HG03103 (cell line): Measurements from ENCODE around the gene ADGRA1.

Experiments
- ATAC-seq: cut with Tn5 transposase; IDR thresholded peaks from one replicate; pipeline ENCODE4 v1.9.1; 2021; ENCODE audit warnings: low read depth; ENCODE audit not compliant: unreplicated experiment

ADGRA1 gene

GRCh38 chr10:133094286-133094685, 6.6 kb downstream of the ADGRA1 start:
- no peak for ATAC-seq

GRCh38 chr10:133094866-133095265, 7.1 kb downstream of the ADGRA1 start:
- no peak for ATAC-seq

- no peak for ATAC-seq
Observed at GRCh38 chr10:133095586-133095985, 7.9 kb downstream of the ADGRA1 start.

GRCh38 chr10:133096616-133097269, 9.0 kb downstream of the ADGRA1 start:
- no peak for ATAC-seq

- ATAC-seq = no peak
Observed at GRCh38 chr10:133097418-133097817, 9.7 kb downstream of the ADGRA1 start.

GRCh38 chr10:133097961-133098360, 10.2 kb downstream of the ADGRA1 start:
- ATAC-seq = no peak

GRCh38 chr10:133098426-133099124, 10.9 kb downstream of the ADGRA1 start:
- ATAC-seq = no peak

- no peak for ATAC-seq
Observed at GRCh38 chr10:133099571-133099970, 11.8 kb downstream of the ADGRA1 start.

- no peak for ATAC-seq
Observed at GRCh38 chr10:133100186-133100585, 12.5 kb downstream of the ADGRA1 start.

- no peak for ATAC-seq
Observed at GRCh38 chr10:133100706-133101415, 13.1 kb downstream of the ADGRA1 start.

- ATAC-seq = no peak
Observed at GRCh38 chr10:133101416-133101810, 13.7 kb downstream of the ADGRA1 start.

GRCh38 chr10:133102415-133103095, 14.8 kb downstream of the ADGRA1 start:
- ATAC-seq = no peak

- no peak for ATAC-seq
Observed at GRCh38 chr10:133103311-133103910, 15.7 kb downstream of the ADGRA1 start.

- ATAC-seq = no peak
Observed at GRCh38 chr10:133104068-133104962, 16.6 kb downstream of the ADGRA1 start.

- no peak for ATAC-seq
Observed at GRCh38 chr10:133104963-133105640, 17.4 kb downstream of the ADGRA1 start.

GRCh38 chr10:133105686-133106390, 18.1 kb downstream of the ADGRA1 start:
- ATAC-seq = no peak

GRCh38 chr10:133106516-133106915, 18.8 kb downstream of the ADGRA1 start:
- no peak for ATAC-seq

GRCh38 chr10:133107442-133107841, 19.7 kb downstream of the ADGRA1 start:
- ATAC-seq = no peak

- ATAC-seq = no peak
Observed at GRCh38 chr10:133109711-133110110, 22.0 kb downstream of the ADGRA1 start.
